GM23338 (cell line): ENCODE measurements around the gene KRTAP10-5. TPM values are rescaled to one million over a fixed set of nuclear protein-coding genes. Genes with fewer than 3 reads are reported as not detected.

Source experiments
- ETS1 ChIP-seq: IDR thresholded peaks from 2 replicates; pipeline ENCODE4 v1.6.1; 2016; ENCODE audit warnings: antibody characterized with exemption
- EZH2phosphoT487 ChIP-seq: fragments of 200-600 bp; sonication (generic); IDR thresholded peaks from one replicate; pipeline ENCODE4 v1.8.1; 2018; ENCODE audit warnings: antibody characterized with exemption; ENCODE audit not compliant: unreplicated experiment
- JUNB ChIP-seq: IDR thresholded peaks from one replicate; pipeline ENCODE4 v1.6.1; 2016; ENCODE audit warnings: antibody characterized with exemption; ENCODE audit not compliant: unreplicated experiment
- POLR2AphosphoS5 ChIP-seq: IDR thresholded peaks from 2 replicates; pipeline ENCODE4 v1.6.1; 2016; ENCODE audit warnings: antibody characterized with exemption, low read depth
- REST ChIP-seq: IDR thresholded peaks from one replicate; pipeline ENCODE4 v1.6.1; 2018; ENCODE audit warnings: antibody characterized with exemption; ENCODE audit not compliant: unreplicated experiment
- ZNF114 ChIP-seq: fragments of 250-450 bp; sonication (Bioruptor Pico); IDR thresholded peaks from 2 replicates; pipeline ENCODE4 v1.5.0; 2020; ENCODE audit warnings: mild to moderate bottlenecking, moderate library complexity
- ZNF462 ChIP-seq: fragments of 250-450 bp; sonication (Bioruptor Pico); IDR thresholded peaks from 2 replicates; pipeline ENCODE4 v1.5.0; 2020; ENCODE audit warnings: mild to moderate bottlenecking, moderate library complexity
- polyA plus RNA-seq: library from polyadenylated mRNA; unstranded; fragments of >200 nt; fragmentation: Nextera tagmentation; extraction: Ambion mirVana; gene quantifications from 2 replicates; pipeline ENCODE4 v1.2.1, GENCODE V29; 2016
- total RNA-seq: library from RNA; depleted of rRNA; stranded (reverse); fragments of >200 nt; shearing (Covaris generic); gene quantifications from 2 replicates; pipeline ENCODE4 v1.2.3, GENCODE V29; 2014

The KRTAP10-5 gene
- total and polyA plus RNA-seq, 2 experiments from 2014 or later, result not detected

- TF ChIP-seq ZNF462 (CRISPR knock-in tag) (no peak), EZH2phosphoT487 (no peak), ZNF114 (CRISPR knock-in tag) (no peak), POLR2AphosphoS5 (no peak), JUNB (no peak), REST (no peak), ETS1 (no peak)
Measured at GRCh38 chr21:44575307-44576024, 4.9 kb downstream of the KRTAP10-5 start (continued).
